CD4-positive, alpha-beta memory T cell (primary cell): Measurements from ENCODE around the gene TRIM38. TPM values are rescaled to one million over a fixed set of nuclear protein-coding genes. Genes with fewer than 3 reads are reported as not detected.

ENCODE experiments used
- CTCF ChIA-PET: fragments of 350-600 bp; sonication (Branson Sonifier 250); formaldehyde crosslinking; loops from one replicate; lab custom pipeline; 2021; ENCODE audit warnings: inconsistent platforms; ENCODE audit not compliant: partially characterized antibody; lab: Charles Lee
- POLR2A ChIA-PET: fragments of 350-600 bp; sonication (Branson Sonifier 250); formaldehyde crosslinking; loops from one replicate; lab custom pipeline; 2021; ENCODE audit not compliant: partially characterized antibody; lab: Charles Lee
- DNase-seq, 5 donors: peaks; one replicate each; pipeline versions ENCODE4 v3.0.0 to v3.0.0-alpha.2; 2020 to 2022; ENCODE audit warnings: mixed read lengths in 1 of 5
- H3K27ac ChIP-seq: one replicate; pipeline ENCODE4 v1.7.0; 2013; ENCODE audit warnings: low read depth, low read length
- H3K27me3 ChIP-seq: 2 replicates; pipeline ENCODE4 v1.7.0; 2013; ENCODE audit warnings: mild to moderate bottlenecking, low read length, moderate library complexity; ENCODE audit not compliant: insufficient read depth
- H3K36me3 ChIP-seq: 2 replicates; pipeline ENCODE4 v1.7.0; 2013; ENCODE audit warnings: mild to moderate bottlenecking, low read length, moderate library complexity; ENCODE audit not compliant: insufficient read depth
- H3K4me1 ChIP-seq: 2 replicates; pipeline ENCODE4 v1.7.0; 2013; ENCODE audit warnings: mild to moderate bottlenecking, low read length, moderate library complexity; ENCODE audit not compliant: insufficient read depth
- H3K4me3 ChIP-seq, 2 donors: one replicate each; pipeline ENCODE4 v1.7.0; 2013; ENCODE audit warnings: low read length in 2 of 2, mild to moderate bottlenecking in 1 of 2
- H3K9me3 ChIP-seq, 2 donors: one replicate each; pipeline ENCODE4 v1.7.0; 2013; ENCODE audit warnings: low read length in 2 of 2, control low read depth in 1 of 2; ENCODE audit not compliant: control insufficient read depth in 1 of 2
- H3K27ac Mint-ChIP-seq, 7 donors: one replicate each; pipeline ENCODE4 v1.8.0; 2020 to 2021; ENCODE audit warnings: mixed read lengths in 7 of 7, mild to moderate bottlenecking in 6 of 7, inconsistent platforms in 3 of 7, moderate library complexity in 3 of 7
- H3K27me3 Mint-ChIP-seq, 2 donors: one replicate each; pipeline ENCODE4 v1.8.0; 2020 to 2021; ENCODE audit warnings: mixed read lengths in 2 of 2
- H3K36me3 Mint-ChIP-seq, 2 donors: one replicate each; pipeline ENCODE4 v1.8.0; 2020 to 2021; ENCODE audit warnings: mixed read lengths in 2 of 2, inconsistent platforms in 1 of 2, mild to moderate bottlenecking in 1 of 2
- H3K4me1 Mint-ChIP-seq, 4 donors: one replicate each; pipeline ENCODE4 v1.8.0; 2020 to 2021; ENCODE audit warnings: mixed read lengths in 4 of 4, mild to moderate bottlenecking in 1 of 4
- H3K4me3 Mint-ChIP-seq, 8 donors: one replicate each; pipeline ENCODE4 v1.8.0; 2020 to 2021; ENCODE audit warnings: mixed read lengths in 8 of 8, mild to moderate bottlenecking in 7 of 8, moderate library complexity in 6 of 8, inconsistent platforms in 3 of 8
- H3K9me3 Mint-ChIP-seq, 8 donors: one replicate each; pipeline ENCODE4 v1.8.0; 2020 to 2021; ENCODE audit warnings: mixed read lengths in 8 of 8, mild to moderate bottlenecking in 5 of 8, inconsistent platforms in 3 of 8, moderate library complexity in 1 of 8
- intact Hi-C: fragments of 100-400 bp; cut with micrococcal nuclease; formaldehyde crosslinking; loops from one replicate; pipeline ENCODE4 v1.15.1; 2023
- polyA plus RNA-seq, 2 donors: library from polyadenylated mRNA; unstranded; fragments of 300-500 nt; fragmentation: Illumina TruSeq; gene quantifications; one replicate each; pipeline ENCODE4 v1.2.3, GENCODE V29; 2021
- total RNA-seq, 2 experiments: library from RNA; stranded (reverse); gene quantifications; one replicate each; pipeline ENCODE4 v1.2.3, GENCODE V29; 2021

TRIM38 gene
- total RNA-seq, result 10 to 100 TPM; 37.7 TPM
- polyA plus RNA-seq, result 10 to 100 TPM in 1 of 2 donors, 1 to 10 TPM in 1; 4.5 to 10.0 TPM

DNA sequence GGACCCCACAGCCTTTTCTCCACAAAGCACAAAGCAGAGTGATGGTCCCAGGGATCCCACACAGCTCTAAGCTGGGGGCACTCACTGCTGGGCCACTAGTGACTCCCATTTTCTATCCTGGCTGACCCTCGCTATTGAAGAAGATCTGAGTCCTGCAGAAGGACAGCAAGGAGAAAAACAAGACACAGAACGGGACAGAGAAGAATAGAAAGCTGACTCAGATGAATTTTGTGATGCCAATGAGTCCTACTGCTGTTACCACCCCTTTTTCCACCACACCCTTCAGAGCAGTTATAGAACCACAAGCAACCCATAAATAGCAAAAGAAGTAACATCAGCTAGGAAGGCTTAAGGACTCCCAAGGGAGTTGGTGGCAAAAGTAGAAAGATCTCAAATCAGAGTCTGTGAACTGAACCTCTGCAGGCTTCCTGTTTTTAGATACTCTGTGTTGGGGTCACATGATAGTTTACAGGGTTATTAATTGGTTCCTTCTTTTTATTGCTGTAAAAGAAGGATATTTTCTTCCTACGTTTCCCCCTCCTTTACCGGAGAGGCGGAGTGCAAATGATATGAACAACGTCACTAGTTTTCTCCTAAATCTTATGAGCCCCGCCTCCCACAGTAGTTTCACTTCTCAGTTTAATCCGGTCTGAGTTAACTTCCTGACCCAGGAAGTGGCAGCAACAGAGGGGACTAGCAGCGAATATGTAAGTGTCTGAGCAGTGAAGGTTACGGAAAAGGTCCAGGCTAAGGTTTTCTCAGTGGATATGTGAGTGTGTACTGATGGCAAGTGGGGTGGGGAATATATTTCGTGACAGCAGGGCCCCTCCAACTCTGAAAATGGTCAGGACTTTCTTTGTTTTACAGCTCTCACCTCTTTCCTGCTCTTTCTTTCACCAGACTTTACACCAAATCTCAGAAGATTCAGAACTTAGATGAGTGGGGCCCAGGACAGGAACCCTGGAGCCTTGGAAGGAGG lies at the start of gene TRIM38:
TSS of gene TRIM38 (plus strand) at position 654 of the 979 bp plus-strand sequence. CDS start 3,721 bp downstream, outside the sequence.
- intact Hi-C loops, result loop anchor here (1.0 to 5.0 kb wide), 3 partner anchors 30 to 1170 kb away; a partner anchor contains a TSS
- H3K9me3 Mint-ChIP-seq, result no peaks in the 10 kb centered on the region
- Histone ChIP-seq H3K27ac (peak within 1 kb of the TSS; percentile 92), H3K36me3 (peaks cover 14% of the 10 kb centered on the region), H3K9me3 (no peaks in the 10 kb centered on the region), H3K4me3 (peak within 1 kb of the TSS; percentile 66 to 90), H3K4me1 (peaks cover 84% of the 10 kb centered on the region), H3K27me3 (no peaks in the 10 kb centered on the region)
- H3K27ac Mint-ChIP-seq, result peak within 1 kb of the TSS; percentile 92 to 100 (median 99)
- H3K36me3 Mint-ChIP-seq, result peaks cover 24 to 25% of the 10 kb centered on the region in 2 donors
- DNase-seq, result peak; percentile 82 to 95 (median 87)
- H3K4me3 Mint-ChIP-seq, result peak within 1 kb of the TSS; percentile 98 to 100 (median 98)
- ChIA-PET POLR2A (interaction anchor here (0.8 to 2.9 kb wide), 21 partner anchors 10 to 289 kb away, joined by 3 to 41 read pairs (median 5); a partner anchor contains a TSS), CTCF (interaction anchor here (0.7 to 7.2 kb wide), 7 partner anchors 10 to 244 kb away, joined by 3 to 43 read pairs (median 3); a partner anchor contains a TSS)
- no peaks in the 10 kb centered on the region for H3K27me3 Mint-ChIP-seq
- H3K4me1 Mint-ChIP-seq, result peaks cover 64 to 93% (median 79%) of the 10 kb centered on the region in 4 donors

- Mint-ChIP-seq H3K36me3 (no peaks in the 10 kb centered on the region), H3K4me3 (no peak overlapping the region), H3K27ac (no peak overlapping the region), H3K9me3 (no peaks in the 10 kb centered on the region), H3K4me1 (no peaks in the 10 kb centered on the region), H3K27me3 (peaks cover 4 to 7% of the 10 kb centered on the region in 2 donors)
- DNase-seq, result no peak
- Histone ChIP-seq H3K36me3 (no peaks in the 10 kb centered on the region), H3K9me3 (no peaks in the 10 kb centered on the region), H3K4me1 (no peaks in the 10 kb centered on the region), H3K27me3 (no peaks in the 10 kb centered on the region), H3K4me3 (no peak overlapping the region), H3K27ac (no peak overlapping the region)
- intact Hi-C loops, result no loop called here
- ChIA-PET POLR2A (no interaction called here), CTCF (no interaction called here)
Observed at GRCh38 chr6:25913741-25914140, 48.9 kb upstream of the TRIM38 start.

DNA sequence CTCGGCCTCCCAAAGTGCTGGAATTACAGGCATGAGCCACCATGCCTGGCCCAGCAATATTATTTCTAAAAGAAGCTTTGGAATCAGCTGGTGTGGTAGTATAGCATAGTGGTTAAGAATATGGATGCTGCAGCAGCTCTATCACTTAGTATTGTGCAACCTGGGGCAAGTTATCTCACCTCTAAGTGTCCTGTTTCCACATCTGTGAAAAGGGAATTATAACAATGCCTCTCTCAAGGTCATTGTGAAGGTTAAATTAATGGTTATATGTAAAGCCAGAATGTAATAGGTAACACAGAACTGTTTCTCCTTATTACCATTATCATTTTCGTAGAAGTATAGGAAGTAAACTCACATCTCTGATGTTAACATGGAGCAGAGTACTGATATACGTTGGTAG lies 46.3 kb upstream of the TRIM38 start:
- H3K9me3 Mint-ChIP-seq, result no peaks in the 10 kb centered on the region
- CTCF ChIA-PET, result interaction anchor here (0.8 kb wide), 1 partner anchor 12 kb away, joined by 3 read pairs; no protein-coding TSS in a partner anchor
- no peaks in the 10 kb centered on the region for H3K4me1 Mint-ChIP-seq
- H3K4me3 Mint-ChIP-seq, result no peak overlapping the region
- DNase-seq, result no peak
- Histone ChIP-seq H3K27me3 (no peaks in the 10 kb centered on the region), H3K9me3 (no peaks in the 10 kb centered on the region), H3K4me3 (no peak overlapping the region), H3K36me3 (no peaks in the 10 kb centered on the region), H3K27ac (no peak overlapping the region), H3K4me1 (no peaks in the 10 kb centered on the region)
- peaks cover 4 to 7% of the 10 kb centered on the region in 2 donors for H3K27me3 Mint-ChIP-seq
- H3K27ac Mint-ChIP-seq, result no peak overlapping the region
- H3K36me3 Mint-ChIP-seq, result no peaks in the 10 kb centered on the region
- POLR2A ChIA-PET, result no interaction called here
- intact Hi-C loops, result no loop called here

DNA sequence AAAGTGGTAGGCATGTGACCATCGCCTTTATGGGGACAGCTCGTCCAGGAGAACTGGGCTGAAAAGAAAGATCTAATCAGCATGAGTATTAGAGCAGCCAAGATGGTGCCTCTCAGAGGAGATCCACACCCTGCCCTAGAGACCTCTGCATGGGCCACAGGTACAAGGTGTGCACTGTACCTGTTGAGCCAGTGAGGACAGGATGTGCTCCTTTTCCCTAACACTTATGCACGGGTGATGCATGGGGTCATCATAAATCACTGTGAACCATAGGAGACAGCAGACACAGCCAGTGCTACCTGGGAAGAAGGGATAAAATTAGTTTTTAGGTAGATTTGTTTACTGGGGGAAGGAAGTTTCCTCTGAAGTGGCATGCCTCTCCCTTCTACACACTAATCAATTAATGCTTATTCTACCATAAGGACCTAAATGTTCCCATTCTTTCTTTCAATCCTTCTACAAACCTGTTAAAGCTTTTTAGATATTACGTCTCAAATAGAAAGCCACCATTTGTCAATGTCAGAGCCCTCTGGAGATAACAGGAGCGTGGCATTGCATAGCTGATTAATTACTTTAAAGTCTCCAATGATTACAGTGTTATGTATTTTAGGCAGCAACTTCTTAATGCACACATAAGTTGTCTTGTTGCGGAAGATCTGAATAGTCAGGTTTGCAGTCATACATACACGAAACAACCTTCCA lies 45.7 kb upstream of the TRIM38 start:
- Histone ChIP-seq H3K4me1 (no peaks in the 10 kb centered on the region), H3K4me3 (no peak overlapping the region), H3K27ac (no peak overlapping the region), H3K27me3 (no peaks in the 10 kb centered on the region), H3K9me3 (no peaks in the 10 kb centered on the region), H3K36me3 (no peaks in the 10 kb centered on the region)
- ChIA-PET CTCF (interaction anchor here (0.8 kb wide), 1 partner anchor 13 kb away, joined by 3 read pairs; no protein-coding TSS in a partner anchor), POLR2A (no interaction called here)
- DNase-seq, result no peak
- H3K4me3 Mint-ChIP-seq, result no peak overlapping the region
- H3K4me1 Mint-ChIP-seq, result no peaks in the 10 kb centered on the region
- intact Hi-C loops, result no loop called here
- peaks cover 4 to 7% of the 10 kb centered on the region in 2 donors for H3K27me3 Mint-ChIP-seq
- H3K9me3 Mint-ChIP-seq, result no peaks in the 10 kb centered on the region
- no peak overlapping the region for H3K27ac Mint-ChIP-seq
- no peaks in the 10 kb centered on the region for H3K36me3 Mint-ChIP-seq

DNA sequence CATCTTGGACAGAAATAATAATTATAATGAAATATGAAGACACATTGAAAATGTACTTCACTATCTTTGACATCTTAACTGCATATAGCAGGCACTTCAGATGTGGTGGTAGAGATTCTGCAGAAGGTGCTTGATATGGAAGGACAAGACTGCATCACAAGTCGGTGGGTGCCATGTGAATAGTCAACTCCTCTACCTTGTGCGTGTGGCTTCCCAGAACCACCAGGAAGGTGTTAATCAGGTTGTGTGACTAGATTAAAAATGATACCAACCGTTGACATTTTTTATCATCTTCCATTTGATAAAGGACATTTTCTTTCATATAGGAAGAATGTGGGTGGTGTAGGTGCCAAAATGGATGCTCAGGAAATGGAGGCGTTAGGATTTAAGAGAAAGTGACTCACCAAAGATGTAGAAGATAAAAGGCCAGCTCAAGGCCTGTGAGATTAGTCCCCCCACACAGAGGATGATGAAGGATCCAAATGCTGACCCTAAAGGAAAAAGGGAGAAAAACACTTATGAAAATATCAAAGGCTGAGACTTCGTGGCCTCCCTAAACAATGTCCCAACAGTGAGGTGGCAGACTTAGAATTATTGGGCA lies 44.4 kb upstream of the TRIM38 start:
- intact Hi-C loops, result no loop called here
- Histone ChIP-seq H3K36me3 (no peaks in the 10 kb centered on the region), H3K9me3 (no peaks in the 10 kb centered on the region), H3K27ac (no peak overlapping the region), H3K27me3 (no peaks in the 10 kb centered on the region), H3K4me3 (no peak overlapping the region), H3K4me1 (no peaks in the 10 kb centered on the region)
- H3K27me3 Mint-ChIP-seq, result peaks cover 2 to 5% of the 10 kb centered on the region in 2 donors
- H3K4me3 Mint-ChIP-seq, result no peak overlapping the region
- ChIA-PET CTCF (no interaction called here), POLR2A (no interaction called here)
- H3K4me1 Mint-ChIP-seq, result no peaks in the 10 kb centered on the region
- no peak for DNase-seq
- H3K36me3 Mint-ChIP-seq, result no peaks in the 10 kb centered on the region
- H3K27ac Mint-ChIP-seq, result no peak overlapping the region
- no peaks in the 10 kb centered on the region for H3K9me3 Mint-ChIP-seq

- Histone ChIP-seq H3K4me1 (no peaks in the 10 kb centered on the region), H3K36me3 (no peaks in the 10 kb centered on the region), H3K27me3 (no peaks in the 10 kb centered on the region), H3K27ac (no peak overlapping the region), H3K9me3 (no peaks in the 10 kb centered on the region), H3K4me3 (no peak overlapping the region)
- intact Hi-C loops, result no loop called here
- Mint-ChIP-seq H3K4me3 (no peak overlapping the region), H3K36me3 (no peaks in the 10 kb centered on the region), H3K9me3 (no peaks in the 10 kb centered on the region), H3K27ac (no peak overlapping the region), H3K27me3 (peaks cover 5 to 9% of the 10 kb centered on the region in 2 donors), H3K4me1 (no peaks in the 10 kb centered on the region)
- ChIA-PET POLR2A (no interaction called here), CTCF (interaction anchor here (1.1 kb wide), 1 partner anchor 20 kb away, joined by 3 read pairs; no protein-coding TSS in a partner anchor)
- DNase-seq, result no peak
Observed at GRCh38 chr6:25919657-25920056, 42.9 kb upstream of the TRIM38 start.
